Endothelial cell of umbilical vein (primary cell): ENCODE measurements around the gene FBXW9. TPM values are rescaled to one million over a fixed set of nuclear protein-coding genes. Genes with fewer than 3 reads are reported as not detected.

Experiments
- BruUV-seq: library from RNA; stranded (reverse); fragments of 400-500 nt; replicated peaks from 2 replicates; lab custom pipeline; 2021; lab: Mats Ljungman, UMichigan
- CTCF ChIA-PET: fragments of 300-600, 350-600 bp; sonication (Branson Sonifier 250); formaldehyde crosslinking; loops from one replicate; lab custom pipeline; 2021; ENCODE audit warnings: antibody characterized with exemption, inconsistent platforms; lab: Charles Lee
- POLR2A ChIA-PET: fragments of 300-600, 350-600 bp; sonication (Branson Sonifier 250); formaldehyde crosslinking; loops from one replicate; lab custom pipeline; 2021; ENCODE audit warnings: antibody characterized with exemption, inconsistent platforms; lab: Charles Lee
- DNase-seq: peaks from one replicate; pipeline ENCODE4 v3.0.0-alpha.2; 2011; ENCODE audit warnings: low read depth, low spot score
- FAIRE-seq: peaks from 2 replicates; lab custom pipeline; 2011; peaks lifted over from hg19 to GRCh38; lab: Jason Lieb, UNC
- H2AFZ ChIP-seq: 2 replicates; pipeline ENCODE4 v1.6.0; 2012; ENCODE audit warnings: low read depth, low read length, control low read depth, inconsistent platforms
- H3K27ac ChIP-seq: 2 replicates; pipeline ENCODE4 v1.5.1; 2011; ENCODE audit warnings: low read depth, mild to moderate bottlenecking, control low read depth, low read length, moderate library complexity; ENCODE audit not compliant: insufficient read depth
- H3K27me3 ChIP-seq, 2 experiments: 2 replicates each; pipeline versions ENCODE4 v1.6.0 to v1.6.1; 2011; ENCODE audit warnings: low read length in 2 of 2, mixed read lengths in 1 of 2; ENCODE audit not compliant: control insufficient read depth in 2 of 2, insufficient read depth in 2 of 2
- H3K36me3 ChIP-seq, 2 experiments: 2 replicates in 1 of 2; 3 replicates in 1 of 2; pipeline ENCODE4 v1.5.1; 2011; ENCODE audit warnings: low read length in 2 of 2, mild to moderate bottlenecking in 1 of 2, moderate library complexity in 1 of 2; ENCODE audit not compliant: control insufficient read depth in 2 of 2, insufficient read depth in 2 of 2; ENCODE audit errors: extremely low read depth in 1 of 2
- H3K4me1 ChIP-seq: 3 replicates; pipeline ENCODE4 v1.5.1; 2011; ENCODE audit warnings: mild to moderate bottlenecking, low read length; ENCODE audit not compliant: control insufficient read depth, insufficient read depth; ENCODE audit errors: extremely low read depth
- H3K4me2 ChIP-seq: 2 replicates; pipeline ENCODE4 v1.6.1; 2011; ENCODE audit warnings: low read length, control low read depth, mixed read lengths; ENCODE audit not compliant: insufficient read depth
- H3K4me3 ChIP-seq, 3 experiments: fragments of 200-600 bp in 1 of 3; sonication (generic), shearing (Covaris generic) in 1 of 3; replicated peaks in 1 of 3; 2 replicates each; pipeline ENCODE4 v1.5.1; 2011 to 2016; ENCODE audit warnings: control low read depth in 3 of 3, low read length in 3 of 3, mild to moderate bottlenecking in 2 of 3, inconsistent platforms in 1 of 3, low read depth in 1 of 3, moderate library complexity in 1 of 3; ENCODE audit not compliant: insufficient read depth in 1 of 3
- H3K79me2 ChIP-seq: 2 replicates; pipeline ENCODE4 v1.6.0; 2012; ENCODE audit warnings: low read length, inconsistent platforms; ENCODE audit not compliant: control insufficient read depth, insufficient read depth
- H3K9ac ChIP-seq: replicated peaks from 2 replicates; pipeline ENCODE3; 2011; ENCODE audit warnings: low read length, control low read depth; ENCODE audit not compliant: insufficient read depth; ENCODE audit errors: extremely low read depth
- H3K9me1 ChIP-seq: replicated peaks from 3 replicates; pipeline ENCODE4 v1.6.0; 2011; ENCODE audit warnings: mild to moderate bottlenecking, low read length; ENCODE audit not compliant: control insufficient read depth, insufficient read depth; ENCODE audit errors: extremely low read depth
- H3K9me3 ChIP-seq: replicated peaks from 2 replicates; pipeline ENCODE4 v1.5.1; 2012; ENCODE audit warnings: low read length, inconsistent platforms; ENCODE audit not compliant: control insufficient read depth, insufficient read depth
- H4K20me1 ChIP-seq: replicated peaks from 2 replicates; pipeline ENCODE3; 2011; ENCODE audit warnings: mild to moderate bottlenecking, low read length; ENCODE audit not compliant: control insufficient read depth, insufficient read depth; ENCODE audit errors: extremely low read depth
- EZH2 ChIP-seq: IDR thresholded peaks from 2 replicates; pipeline ENCODE4 v1.6.1; 2012; ENCODE audit warnings: borderline replicate concordance, low read depth, mild to moderate bottlenecking, moderate library complexity, low read length, inconsistent platforms; ENCODE audit not compliant: severe bottlenecking
- FOS ChIP-seq: IDR thresholded peaks from 2 replicates; pipeline ENCODE4 v1.6.1; 2011; ENCODE audit warnings: mild to moderate bottlenecking, low read length, moderate library complexity, borderline replicate concordance; ENCODE audit not compliant: insufficient read depth
- GATA2 ChIP-seq: IDR thresholded peaks from 2 replicates; pipeline ENCODE4 v1.7.0; 2011; ENCODE audit warnings: low read depth, mild to moderate bottlenecking, moderate library complexity, mixed read lengths, low read length; ENCODE audit not compliant: insufficient read length, insufficient read depth
- JUN ChIP-seq: IDR thresholded peaks from 2 replicates; pipeline ENCODE4 v1.6.1; 2011; ENCODE audit warnings: borderline replicate concordance, low read depth; ENCODE audit not compliant: insufficient read length, insufficient read depth
- MYC ChIP-seq: IDR thresholded peaks from one replicate; pipeline ENCODE4 v1.6.1; 2011; ENCODE audit warnings: mild to moderate bottlenecking, low read depth, low read length
- POLR2A ChIP-seq: IDR thresholded peaks from 2 replicates; pipeline ENCODE4 v1.6.1; 2012; ENCODE audit warnings: low read depth, mild to moderate bottlenecking, control low read depth, low read length
- POLR2AphosphoS5 ChIP-seq: IDR thresholded peaks from 2 replicates; pipeline ENCODE4 v1.6.1; 2012; ENCODE audit warnings: low read depth, mild to moderate bottlenecking, control low read depth, low read length, moderate library complexity; ENCODE audit not compliant: insufficient read depth
- dilution Hi-C: fragments of 300-500 bp; cut with MboI; formaldehyde crosslinking; loops from one replicate; pipeline ENCODE4 v1.15.0; 2019; ENCODE audit warnings: low sequenced_read_pairs; ENCODE audit not compliant: extremely low pct_ligation_motif_present
- intact Hi-C: fragments of 100-400 bp; cut with micrococcal nuclease; formaldehyde crosslinking; loops from one replicate; pipeline ENCODE4 v1.10.0; 2022
- polyA plus RNA-seq, 4 experiments: library from polyadenylated mRNA; depleted of rRNA in 3 of 4; stranded (reverse) in 3 of 4; unstranded in 1 of 4; fragments of >200 nt; gene quantifications; 2 replicates each; pipeline versions ENCODE4 v1.2.1 to v1.2.3, GENCODE V29; 2011 to 2012; ENCODE audit warnings: missing spikeins in 1 of 4
- total RNA-seq: library from RNA; stranded (reverse); gene quantifications from 2 replicates; pipeline ENCODE4 v1.2.3, GENCODE V29; 2021
- TF ChIP-seq, protein P1 (sequence below), 2 donors: IDR thresholded peaks; 1 replicate in 1 of 2; 2 replicates in 1 of 2; pipeline ENCODE4 v1.5.1; 2011; ENCODE audit warnings: low read length in 2 of 2, mild to moderate bottlenecking in 2 of 2, moderate library complexity in 2 of 2, control low read depth in 1 of 2, inconsistent platforms in 1 of 2, low read depth in 1 of 2; ENCODE audit not compliant: insufficient read depth in 1 of 2; ENCODE audit errors: extremely low read depth in 1 of 2
- TF ChIP-seq, protein P2 (sequence below): IDR thresholded peaks from 2 replicates; pipeline ENCODE4 v1.6.1; 2011; ENCODE audit not compliant: insufficient read depth, insufficient read length

Gene FBXW9
- total and polyA plus RNA-seq, 2 donors (not counting 3 experiments of a cell fraction or from before 2014, with no cell fraction given), result 12.4 to 19.3 TPM

DNA sequence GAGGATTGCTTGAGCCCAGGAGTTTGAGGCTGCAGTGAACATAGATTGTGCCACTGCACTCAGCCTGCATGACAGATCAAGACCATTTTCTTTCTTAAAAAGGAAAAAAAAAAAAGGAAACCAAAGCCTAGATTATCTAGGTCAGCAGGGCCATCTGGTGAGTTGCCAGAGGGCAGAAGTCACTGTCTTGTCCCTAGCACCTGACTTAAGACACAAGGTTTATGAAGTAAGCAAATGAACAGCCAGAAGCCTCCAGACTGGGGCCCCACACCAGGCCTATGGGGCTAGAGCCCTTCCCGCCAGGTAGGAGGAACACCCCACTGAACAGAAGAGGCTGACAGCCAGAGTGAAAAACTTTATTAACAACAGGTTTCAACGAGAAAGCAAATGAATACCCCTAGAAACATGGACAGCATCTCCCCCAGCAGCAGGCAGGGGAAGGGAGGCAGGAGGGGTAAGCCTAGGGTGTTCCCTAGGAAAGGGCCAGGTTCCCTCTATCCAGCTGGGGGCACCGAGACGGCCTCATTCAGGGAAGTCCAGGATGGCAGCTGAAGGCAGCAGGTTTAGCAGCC lies 28.6 kb downstream of the FBXW9 start:
- H3K4me3 ChIP-seq, result no peak overlapping the region
- no peaks in the 10 kb centered on the region for H4K20me1 ChIP-seq
- H3K27me3 ChIP-seq, result no peaks in the 10 kb centered on the region
- DNase-seq, result no peak
- ChIA-PET CTCF (no interaction called here), POLR2A (no interaction called here)
- no peak overlapping the region for H2AFZ ChIP-seq
- H3K36me3 ChIP-seq, result peaks cover 0 to 7% of the 10 kb centered on the region in 2 experiments
- H3K4me2 ChIP-seq, result no peak overlapping the region
- no TSS peak for BruUV-seq
- no peaks in the 10 kb centered on the region for H3K9me1 ChIP-seq
- H3K9me3 ChIP-seq, result no peaks in the 10 kb centered on the region
- dilution Hi-C loops, result no loop called here
- H3K27ac ChIP-seq, result no peak overlapping the region
- H3K9ac ChIP-seq, result no peak overlapping the region
- H3K4me1 ChIP-seq, result peaks cover 20% of the 10 kb centered on the region
- FAIRE-seq, result no peak
- H3K79me2 ChIP-seq, result peaks cover 16% of the 10 kb centered on the region
- no peak for TF ChIP-seq EZH2
- TF ChIP-seq POLR2A, result no peak
- TF ChIP-seq, protein P1, sequence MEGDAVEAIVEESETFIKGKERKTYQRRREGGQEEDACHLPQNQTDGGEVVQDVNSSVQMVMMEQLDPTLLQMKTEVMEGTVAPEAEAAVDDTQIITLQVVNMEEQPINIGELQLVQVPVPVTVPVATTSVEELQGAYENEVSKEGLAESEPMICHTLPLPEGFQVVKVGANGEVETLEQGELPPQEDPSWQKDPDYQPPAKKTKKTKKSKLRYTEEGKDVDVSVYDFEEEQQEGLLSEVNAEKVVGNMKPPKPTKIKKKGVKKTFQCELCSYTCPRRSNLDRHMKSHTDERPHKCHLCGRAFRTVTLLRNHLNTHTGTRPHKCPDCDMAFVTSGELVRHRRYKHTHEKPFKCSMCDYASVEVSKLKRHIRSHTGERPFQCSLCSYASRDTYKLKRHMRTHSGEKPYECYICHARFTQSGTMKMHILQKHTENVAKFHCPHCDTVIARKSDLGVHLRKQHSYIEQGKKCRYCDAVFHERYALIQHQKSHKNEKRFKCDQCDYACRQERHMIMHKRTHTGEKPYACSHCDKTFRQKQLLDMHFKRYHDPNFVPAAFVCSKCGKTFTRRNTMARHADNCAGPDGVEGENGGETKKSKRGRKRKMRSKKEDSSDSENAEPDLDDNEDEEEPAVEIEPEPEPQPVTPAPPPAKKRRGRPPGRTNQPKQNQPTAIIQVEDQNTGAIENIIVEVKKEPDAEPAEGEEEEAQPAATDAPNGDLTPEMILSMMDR (IDR thresholded peaks at IDR 0.05; ENCODE audit: extremely low read depth in 1 of 2, insufficient read depth in 1 of 2, low read depth in 1 of 2, low read length in 2 of 2), result no peak
- no peak for TF ChIP-seq GATA2
- no peak for TF ChIP-seq POLR2AphosphoS5
- TF ChIP-seq FOS, result no peak
- TF ChIP-seq, protein P2, sequence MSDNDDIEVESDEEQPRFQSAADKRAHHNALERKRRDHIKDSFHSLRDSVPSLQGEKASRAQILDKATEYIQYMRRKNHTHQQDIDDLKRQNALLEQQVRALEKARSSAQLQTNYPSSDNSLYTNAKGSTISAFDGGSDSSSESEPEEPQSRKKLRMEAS, result no peak
- TF ChIP-seq MYC, result no peak
- TF ChIP-seq JUN, result no peak
- intact Hi-C loops, result loop anchor here (2.0 to 5.0 kb wide), 3 partner anchors 27 to 746 kb away; partner anchors contain the start of gene ZNF136
